ENCODE measurements around the gene HSD17B4. TPM values are rescaled to one million over a fixed set of nuclear protein-coding genes. Genes with fewer than 3 reads are reported as not detected.
A peak's percentile ranks its signal among the peaks of the same experiment; 100 is the strongest.

The HSD17B4 gene
- total and polyA plus RNA-seq, 2 of the 13 experiments (the other 11 are each of a cell fraction or from before 2014, with no cell fraction given) = 178 to 399 TPM

GRCh38 chr5:119452373-119453039, at the start of gene HSD17B4 (continued):
- peak; percentile 49; the same call in 1 of the 2 replicates for TF ChIP-seq ZNF788 (CRISPR knock-in tag; IDR thresholded peaks at IDR 0.05; ENCODE audit: borderline replicate concordance)
- TF ChIP-seq, protein P1, sequence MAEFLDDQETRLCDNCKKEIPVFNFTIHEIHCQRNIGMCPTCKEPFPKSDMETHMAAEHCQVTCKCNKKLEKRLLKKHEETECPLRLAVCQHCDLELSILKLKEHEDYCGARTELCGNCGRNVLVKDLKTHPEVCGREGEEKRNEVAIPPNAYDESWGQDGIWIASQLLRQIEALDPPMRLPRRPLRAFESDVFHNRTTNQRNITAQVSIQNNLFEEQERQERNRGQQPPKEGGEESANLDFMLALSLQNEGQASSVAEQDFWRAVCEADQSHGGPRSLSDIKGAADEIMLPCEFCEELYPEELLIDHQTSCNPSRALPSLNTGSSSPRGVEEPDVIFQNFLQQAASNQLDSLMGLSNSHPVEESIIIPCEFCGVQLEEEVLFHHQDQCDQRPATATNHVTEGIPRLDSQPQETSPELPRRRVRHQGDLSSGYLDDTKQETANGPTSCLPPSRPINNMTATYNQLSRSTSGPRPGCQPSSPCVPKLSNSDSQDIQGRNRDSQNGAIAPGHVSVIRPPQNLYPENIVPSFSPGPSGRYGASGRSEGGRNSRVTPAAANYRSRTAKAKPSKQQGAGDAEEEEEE (CRISPR knock-in tag; IDR thresholded peaks at IDR 0.05; ENCODE audit: borderline replicate concordance) = no peak
- TF ChIP-seq NFATC3 (CRISPR knock-in tag; IDR thresholded peaks at IDR 0.05) = no peak
- TF ChIP-seq RFX1 (IDR thresholded peaks at IDR 0.05) = no peak
- no peak for TF ChIP-seq RAD51 (IDR thresholded peaks at IDR 0.05; ENCODE audit: borderline replicate concordance)
- no peak for TF ChIP-seq PTBP1 (IDR thresholded peaks at IDR 0.05; ENCODE audit: low read depth, low read length, poor library complexity, severe bottlenecking)
- peak; percentile 85 for TF ChIP-seq AGO2 (optimal IDR thresholded peaks at IDR 0.05; ENCODE audit: low read depth, low read length)
- TF ChIP-seq, protein P2, sequence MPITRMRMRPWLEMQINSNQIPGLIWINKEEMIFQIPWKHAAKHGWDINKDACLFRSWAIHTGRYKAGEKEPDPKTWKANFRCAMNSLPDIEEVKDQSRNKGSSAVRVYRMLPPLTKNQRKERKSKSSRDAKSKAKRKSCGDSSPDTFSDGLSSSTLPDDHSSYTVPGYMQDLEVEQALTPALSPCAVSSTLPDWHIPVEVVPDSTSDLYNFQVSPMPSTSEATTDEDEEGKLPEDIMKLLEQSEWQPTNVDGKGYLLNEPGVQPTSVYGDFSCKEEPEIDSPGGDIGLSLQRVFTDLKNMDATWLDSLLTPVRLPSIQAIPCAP (CRISPR knock-in tag; IDR thresholded peaks at IDR 0.05; ENCODE audit: low read depth) = no peak
- TF ChIP-seq, protein P3, sequence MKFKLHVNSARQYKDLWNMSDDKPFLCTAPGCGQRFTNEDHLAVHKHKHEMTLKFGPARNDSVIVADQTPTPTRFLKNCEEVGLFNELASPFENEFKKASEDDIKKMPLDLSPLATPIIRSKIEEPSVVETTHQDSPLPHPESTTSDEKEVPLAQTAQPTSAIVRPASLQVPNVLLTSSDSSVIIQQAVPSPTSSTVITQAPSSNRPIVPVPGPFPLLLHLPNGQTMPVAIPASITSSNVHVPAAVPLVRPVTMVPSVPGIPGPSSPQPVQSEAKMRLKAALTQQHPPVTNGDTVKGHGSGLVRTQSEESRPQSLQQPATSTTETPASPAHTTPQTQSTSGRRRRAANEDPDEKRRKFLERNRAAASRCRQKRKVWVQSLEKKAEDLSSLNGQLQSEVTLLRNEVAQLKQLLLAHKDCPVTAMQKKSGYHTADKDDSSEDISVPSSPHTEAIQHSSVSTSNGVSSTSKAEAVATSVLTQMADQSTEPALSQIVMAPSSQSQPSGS (CRISPR knock-in tag; IDR thresholded peaks at IDR 0.05) = peak; percentile 50; the same call in 1 of the 2 replicates
- TF ChIP-seq KDM1A (CRISPR knock-in tag; IDR thresholded peaks at IDR 0.05) = no peak
- peak; percentile 76; the same call in 1 of the 2 replicates for TF ChIP-seq GFI1 (CRISPR knock-in tag; IDR thresholded peaks at IDR 0.05; ENCODE audit: borderline replicate concordance)
- peak; percentile 73; the same call in 1 of the 2 replicates for TF ChIP-seq NRL (CRISPR knock-in tag; IDR thresholded peaks at IDR 0.05; ENCODE audit: borderline replicate concordance)
- peak; percentile 90 for TF ChIP-seq CREM (IDR thresholded peaks at IDR 0.05)
- TF ChIP-seq CREM (CRISPR knock-in tag; IDR thresholded peaks at IDR 0.05) = no peak
- no peak for TF ChIP-seq CCAR2 (optimal IDR thresholded peaks at IDR 0.05; ENCODE audit: low read depth, low read length)
- TF ChIP-seq TP53 (CRISPR knock-in tag; conservative IDR thresholded peaks at IDR 0.05) = no peak
- no peak for TF ChIP-seq ZNF383 (CRISPR knock-in tag; IDR thresholded peaks at IDR 0.05; ENCODE audit: borderline replicate concordance)
- no peak for TF ChIP-seq SETDB1 (CRISPR knock-in tag; IDR thresholded peaks at IDR 0.05; ENCODE audit: borderline replicate concordance)
- TF ChIP-seq, protein P4, sequence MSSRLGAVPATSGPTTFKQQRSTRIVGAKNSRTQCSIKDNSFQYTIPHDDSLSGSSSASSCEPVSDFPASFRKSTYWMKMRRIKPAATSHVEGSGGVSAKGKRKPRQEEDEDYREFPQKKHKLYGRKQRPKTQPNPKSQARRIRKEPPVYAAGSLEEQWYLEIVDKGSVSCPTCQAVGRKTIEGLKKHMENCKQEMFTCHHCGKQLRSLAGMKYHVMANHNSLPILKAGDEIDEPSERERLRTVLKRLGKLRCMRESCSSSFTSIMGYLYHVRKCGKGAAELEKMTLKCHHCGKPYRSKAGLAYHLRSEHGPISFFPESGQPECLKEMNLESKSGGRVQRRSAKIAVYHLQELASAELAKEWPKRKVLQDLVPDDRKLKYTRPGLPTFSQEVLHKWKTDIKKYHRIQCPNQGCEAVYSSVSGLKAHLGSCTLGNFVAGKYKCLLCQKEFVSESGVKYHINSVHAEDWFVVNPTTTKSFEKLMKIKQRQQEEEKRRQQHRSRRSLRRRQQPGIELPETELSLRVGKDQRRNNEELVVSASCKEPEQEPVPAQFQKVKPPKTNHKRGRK (CRISPR knock-in tag; IDR thresholded peaks at IDR 0.05) = no peak
- TF ChIP-seq RELA (CRISPR knock-in tag; IDR thresholded peaks at IDR 0.05) = no peak
- TF ChIP-seq KDM4B (CRISPR knock-in tag; IDR thresholded peaks at IDR 0.05) = no peak
- TF ChIP-seq CHD4 (IDR thresholded peaks at IDR 0.05; ENCODE audit: borderline replicate concordance, low read length) = 0 out of 2 replicates have a peak, but pooled peaks have one; percentile 19
- 0 out of 2 replicates have a peak, but pooled peaks have one; percentile 25 for TF ChIP-seq AHR (CRISPR knock-in tag; IDR thresholded peaks at IDR 0.05)
- 0 out of 2 replicates have a peak, but pooled peaks have one; percentile 24 for TF ChIP-seq BATF2 (CRISPR knock-in tag; IDR thresholded peaks at IDR 0.05)
- no peak for TF ChIP-seq ARNT (IDR thresholded peaks at IDR 0.05)
